OCI-LY7 (cell line): Measurements from ENCODE around the gene ZBTB40. TPM values are rescaled to one million over a fixed set of nuclear protein-coding genes. Genes with fewer than 3 reads are reported as not detected.

Source experiments
- BruUV-seq: library from RNA; stranded (reverse); fragments of 400-500 nt; replicated peaks from 2 replicates; lab custom pipeline; 2021; lab: Mats Ljungman, UMichigan
- CTCF ChIA-PET: fragments of 300-600 bp; sonication (Branson Sonifier 250); formaldehyde crosslinking; loops from one replicate; lab custom pipeline; 2022; ENCODE audit warnings: antibody characterized with exemption; ENCODE audit not compliant: unreplicated experiment; lab: Charles Lee
- POLR2A ChIA-PET: fragments of 300-600 bp; sonication (Branson Sonifier 250); formaldehyde crosslinking; loops from one replicate; lab custom pipeline; 2022; ENCODE audit warnings: antibody characterized with exemption; lab: Charles Lee
- DNase-seq: peaks from one replicate; pipeline ENCODE4 v3.0.0-alpha.2; 2015; ENCODE audit warnings: low spot score
- H2AFZ ChIP-seq: fragments of 200-600 bp; sonication (generic), shearing (Covaris generic); 2 replicates; pipeline ENCODE4 v1.6.1; 2014; ENCODE audit warnings: mild to moderate bottlenecking, antibody characterized with exemption, low read length, moderate library complexity
- H3K27ac ChIP-seq: fragments of 200-600 bp; sonication (generic); 2 replicates; pipeline ENCODE4 v1.5.1; 2014; ENCODE audit warnings: mixed run types, low read depth, mild to moderate bottlenecking, moderate library complexity, low read length, inconsistent platforms; ENCODE audit not compliant: poor library complexity, severe bottlenecking
- H3K36me3 ChIP-seq: fragments of 200-600 bp; sonication (generic); 2 replicates; pipeline ENCODE4 v1.6.1; 2014; ENCODE audit warnings: mild to moderate bottlenecking, antibody characterized with exemption, low read length, moderate library complexity, mixed read lengths; ENCODE audit not compliant: insufficient read depth
- H3K4me1 ChIP-seq: fragments of 200-600 bp; sonication (generic); 2 replicates; pipeline ENCODE4 v1.5.1; 2014; ENCODE audit warnings: mild to moderate bottlenecking, low read length; ENCODE audit not compliant: insufficient read depth, poor library complexity, severe bottlenecking
- H3K4me2 ChIP-seq: fragments of 200-600 bp; sonication (generic); 2 replicates; pipeline ENCODE4 v1.6.1; 2014; ENCODE audit warnings: mild to moderate bottlenecking, low read length
- H3K4me3 ChIP-seq: fragments of 200-600 bp; sonication (generic); 2 replicates; pipeline ENCODE4 v1.5.1; 2014; ENCODE audit warnings: mild to moderate bottlenecking, low read depth, low read length; ENCODE audit not compliant: poor library complexity, severe bottlenecking
- H3K79me2 ChIP-seq: fragments of 200-600 bp; sonication (generic); 2 replicates; pipeline ENCODE4 v1.6.1; 2016; ENCODE audit warnings: low read depth, mild to moderate bottlenecking, low read length, moderate library complexity, mixed read lengths; ENCODE audit not compliant: insufficient read depth
- H3K9me2 ChIP-seq: fragments of 200-600 bp; sonication (generic); 2 replicates; pipeline ENCODE4 v1.6.1; 2016; ENCODE audit warnings: mild to moderate bottlenecking, low read length, mixed read lengths; ENCODE audit not compliant: insufficient read depth
- H3K9me3 ChIP-seq: fragments of 200-600 bp; sonication (generic); 2 replicates; pipeline ENCODE4 v1.6.1; 2014; ENCODE audit warnings: mild to moderate bottlenecking, mixed run types, low read length, mixed read lengths
- H4K20me1 ChIP-seq: fragments of 200-600 bp; sonication (generic); 2 replicates; pipeline ENCODE4 v1.6.1; 2014; ENCODE audit warnings: mild to moderate bottlenecking, antibody characterized with exemption, low read length, moderate library complexity, mixed read lengths; ENCODE audit not compliant: insufficient read depth
- EZH2phosphoT487 ChIP-seq: fragments of 200-600 bp; sonication (generic); IDR thresholded peaks from 2 replicates; pipeline ENCODE4 v1.6.1; 2018; ENCODE audit warnings: low read depth, borderline replicate concordance, mild to moderate bottlenecking, mixed run types, antibody characterized with exemption, low read length, moderate library complexity, mixed read lengths
- intact Hi-C: fragments of 100-400 bp; cut with micrococcal nuclease; formaldehyde crosslinking; loops from one replicate; pipeline ENCODE4 v1.10.0; 2022; ENCODE audit not compliant: unreplicated experiment
- total RNA-seq, 2 experiments: library from RNA; depleted of rRNA in 1 of 2; stranded (reverse); fragments of >200 nt in 1 of 2; shearing (Covaris generic) in 1 of 2; gene quantifications; 2 replicates each; pipeline ENCODE4 v1.2.3, GENCODE V29; 2014 to 2022
- TF ChIP-seq, protein P1 (sequence below): fragments of 200-600 bp; sonication (generic); conservative IDR thresholded peaks from 2 replicates; pipeline ENCODE4 v1.5.1; 2014; ENCODE audit warnings: mild to moderate bottlenecking, antibody characterized with exemption, low read length, moderate library complexity, mixed read lengths

The ZBTB40 gene
- total RNA-seq, 2 experiments from 2014 or later: 16.6 to 17.3 TPM

DNA sequence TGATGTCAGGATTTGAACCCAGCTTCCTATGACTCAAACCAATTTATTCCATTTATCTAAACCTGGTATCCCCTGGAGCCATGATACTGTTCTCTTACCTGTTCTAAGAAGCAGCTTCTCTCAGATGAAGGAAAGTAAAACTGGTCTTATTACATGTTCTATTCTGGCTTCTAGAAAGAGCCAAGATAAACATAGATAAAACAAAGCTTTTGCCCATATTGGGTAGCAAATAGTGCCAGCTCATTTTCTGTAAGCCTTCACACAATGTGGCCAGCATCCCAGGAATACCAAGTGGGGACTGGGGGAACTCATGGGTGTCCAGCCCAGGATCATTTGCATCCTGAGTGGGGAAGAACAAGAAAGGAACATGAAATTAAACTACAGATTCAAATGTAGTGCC lies 58.2 kb downstream of the ZBTB40 start:
- intact Hi-C loops: no loop called here
- H2AFZ ChIP-seq: no peak overlapping the region
- no peaks in the 10 kb centered on the region for H3K9me3 ChIP-seq
- peaks cover 84% of the 10 kb centered on the region for H3K36me3 ChIP-seq
- no peak overlapping the region for H3K27ac ChIP-seq
- CTCF ChIA-PET: no interaction called here
- POLR2A ChIA-PET: no interaction called here
- TF ChIP-seq EZH2phosphoT487: no peak
- TF ChIP-seq, protein P1, sequence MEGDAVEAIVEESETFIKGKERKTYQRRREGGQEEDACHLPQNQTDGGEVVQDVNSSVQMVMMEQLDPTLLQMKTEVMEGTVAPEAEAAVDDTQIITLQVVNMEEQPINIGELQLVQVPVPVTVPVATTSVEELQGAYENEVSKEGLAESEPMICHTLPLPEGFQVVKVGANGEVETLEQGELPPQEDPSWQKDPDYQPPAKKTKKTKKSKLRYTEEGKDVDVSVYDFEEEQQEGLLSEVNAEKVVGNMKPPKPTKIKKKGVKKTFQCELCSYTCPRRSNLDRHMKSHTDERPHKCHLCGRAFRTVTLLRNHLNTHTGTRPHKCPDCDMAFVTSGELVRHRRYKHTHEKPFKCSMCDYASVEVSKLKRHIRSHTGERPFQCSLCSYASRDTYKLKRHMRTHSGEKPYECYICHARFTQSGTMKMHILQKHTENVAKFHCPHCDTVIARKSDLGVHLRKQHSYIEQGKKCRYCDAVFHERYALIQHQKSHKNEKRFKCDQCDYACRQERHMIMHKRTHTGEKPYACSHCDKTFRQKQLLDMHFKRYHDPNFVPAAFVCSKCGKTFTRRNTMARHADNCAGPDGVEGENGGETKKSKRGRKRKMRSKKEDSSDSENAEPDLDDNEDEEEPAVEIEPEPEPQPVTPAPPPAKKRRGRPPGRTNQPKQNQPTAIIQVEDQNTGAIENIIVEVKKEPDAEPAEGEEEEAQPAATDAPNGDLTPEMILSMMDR: no peak
- BruUV-seq: no TSS peak
- no peaks in the 10 kb centered on the region for H4K20me1 ChIP-seq
- no peak for DNase-seq
- H3K9me2 ChIP-seq: no peaks in the 10 kb centered on the region
- no peaks in the 10 kb centered on the region for H3K79me2 ChIP-seq
- no peak overlapping the region for H3K4me2 ChIP-seq
- no peak overlapping the region for H3K4me3 ChIP-seq
- no peaks in the 10 kb centered on the region for H3K4me1 ChIP-seq

DNA sequence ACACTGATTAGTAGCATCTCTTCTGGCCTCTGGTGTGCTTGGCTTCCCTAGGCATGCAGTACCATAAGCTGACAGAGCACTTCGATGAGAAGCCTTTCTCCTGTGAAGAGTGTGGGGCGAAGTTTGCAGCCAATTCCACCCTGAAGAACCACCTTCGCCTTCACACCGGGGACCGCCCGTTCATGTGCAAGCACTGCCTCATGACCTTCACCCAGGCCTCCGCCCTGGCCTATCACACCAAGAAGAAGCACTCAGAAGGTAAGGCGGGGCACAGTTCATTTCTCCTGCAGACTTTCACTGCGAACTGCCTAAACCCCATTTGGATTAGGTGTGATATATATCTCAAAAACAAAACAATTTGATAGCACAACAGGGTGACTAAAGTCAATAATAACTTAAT lies 61.2 kb downstream of the ZBTB40 start:
- no peak for DNase-seq
- no peak for TF ChIP-seq EZH2phosphoT487
- TF ChIP-seq, protein P1: no peak
- no peak overlapping the region for H3K4me3 ChIP-seq
- ChIA-PET POLR2A (no interaction called here), CTCF (no interaction called here)
- no peak overlapping the region for H3K4me2 ChIP-seq
- no peaks in the 10 kb centered on the region for H3K9me3 ChIP-seq
- no peak overlapping the region for H2AFZ ChIP-seq
- intact Hi-C loops: no loop called here
- no peaks in the 10 kb centered on the region for H3K4me1 ChIP-seq
- no peaks in the 10 kb centered on the region for H3K9me2 ChIP-seq
- no TSS peak for BruUV-seq
- H3K79me2 ChIP-seq: no peaks in the 10 kb centered on the region
- H4K20me1 ChIP-seq: no peaks in the 10 kb centered on the region
- no peak overlapping the region for H3K27ac ChIP-seq
- peaks cover 92% of the 10 kb centered on the region for H3K36me3 ChIP-seq

DNA sequence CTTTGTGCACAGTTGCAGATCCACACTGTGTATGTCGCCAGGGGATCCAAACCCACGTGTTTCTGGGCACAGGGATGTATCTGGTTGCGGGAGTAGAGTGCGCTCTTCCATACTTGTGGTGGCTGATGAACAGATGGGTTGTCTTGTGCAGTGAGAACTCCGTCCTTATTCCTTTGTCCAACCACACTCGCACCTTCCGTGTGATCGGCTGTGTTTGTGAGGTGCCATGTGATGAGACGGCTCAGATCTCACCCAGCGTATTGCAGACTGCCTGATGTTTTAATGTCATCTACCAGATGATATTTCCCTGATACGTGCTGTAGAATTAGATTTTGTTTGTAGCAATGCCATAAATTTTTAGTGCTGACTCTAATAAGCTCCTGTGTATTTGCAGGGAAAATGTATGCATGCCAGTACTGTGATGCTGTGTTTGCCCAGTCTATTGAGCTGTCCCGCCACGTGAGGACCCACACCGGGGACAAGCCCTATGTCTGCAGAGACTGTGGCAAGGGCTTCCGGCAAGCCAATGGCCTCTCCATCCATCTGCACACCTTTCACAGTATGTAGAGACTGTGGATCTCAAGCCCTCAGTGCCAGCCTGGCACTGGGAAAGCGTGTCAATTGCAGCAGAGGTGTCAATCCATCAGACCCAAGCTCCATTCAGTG lies 65.4 kb downstream of the ZBTB40 start:
- POLR2A ChIA-PET: interaction anchor here (0.6 kb wide), 1 partner anchor 129 kb away, joined by 3 read pairs; no protein-coding TSS in a partner anchor
- H3K9me2 ChIP-seq: no peaks in the 10 kb centered on the region

More for the DNA sequence above, 65.4 kb downstream of the ZBTB40 start:
- H3K36me3 ChIP-seq: peaks cover 88% of the 10 kb centered on the region
- H3K27ac ChIP-seq: no peak overlapping the region
- DNase-seq: no peak
- intact Hi-C loops: no loop called here
- H2AFZ ChIP-seq: no peak overlapping the region
- H3K4me3 ChIP-seq: no peak overlapping the region
- TF ChIP-seq EZH2phosphoT487: no peak
- TF ChIP-seq, protein P1: no peak
- H3K9me3 ChIP-seq: no peaks in the 10 kb centered on the region
- H4K20me1 ChIP-seq: no peaks in the 10 kb centered on the region
- no peaks in the 10 kb centered on the region for H3K79me2 ChIP-seq
- CTCF ChIA-PET: no interaction called here
- H3K4me2 ChIP-seq: no peak overlapping the region
- no peaks in the 10 kb centered on the region for H3K4me1 ChIP-seq
- BruUV-seq: no TSS peak
